ENCODE data around the gene RAB7A. TPM values are rescaled to one million over a fixed set of nuclear protein-coding genes. Genes with fewer than 3 reads are reported as not detected.

Gene RAB7A
- total RNA-seq, 2 experiments from 2014 or later: 226 to 264 TPM

- no peak overlapping the region for H3K27ac Mint-ChIP-seq
- ChIA-PET POLR2A (no interaction called here), CTCF (no interaction called here)
- peaks cover 27% of the 10 kb centered on the region for H3K36me3 Mint-ChIP-seq (ENCODE audit: low read depth)
- H3K9me3 Mint-ChIP-seq: peaks cover 34% of the 10 kb centered on the region
- DNase-seq: no peak
- H3K4me3 Mint-ChIP-seq: no peak overlapping the region
- no peaks in the 10 kb centered on the region for H3K4me1 Mint-ChIP-seq
- H3K27me3 Mint-ChIP-seq: no peaks in the 10 kb centered on the region
These were observed 135.5 kb downstream of the RAB7A start for GRCh38 chr3:128861491-128861890.

GRCh38 chr3:128863560-128863959, 137.6 kb downstream of the RAB7A start:
- H3K27me3 Mint-ChIP-seq: no peaks in the 10 kb centered on the region
- no peaks in the 10 kb centered on the region for H3K4me1 Mint-ChIP-seq
- ChIA-PET POLR2A (no interaction called here), CTCF (interaction anchor here (0.9 kb wide), 1 partner anchor 20 kb away, joined by 8 read pairs; no protein-coding TSS in a partner anchor)
- H3K9me3 Mint-ChIP-seq: peaks cover 27% of the 10 kb centered on the region
- no peak for DNase-seq
- peaks cover 24% of the 10 kb centered on the region for H3K36me3 Mint-ChIP-seq (ENCODE audit: low read depth)
- H3K27ac Mint-ChIP-seq: no peak overlapping the region
- no peak overlapping the region for H3K4me3 Mint-ChIP-seq

Other genes with a start within 250 kb of the RAB7A start
- gene GATA2, start 233.0 kb upstream of the RAB7A start, total RNA-seq: not detected
- gene RPN1, start 75.4 kb upstream of the RAB7A start, total RNA-seq: 100 to 1,000 TPM; 164 to 177 TPM
- 10 to 100 TPM; 74.7 to 77.4 TPM for gene ACAD9, start 153.4 kb downstream of the RAB7A start, total RNA-seq

All from activated CD4-positive, alpha-beta T cell treated with anti-CD3 and anti-CD28 coated beads, Interleukin-2, amount 10 ng/mL, durations not matched to agents 7 days and 5 days (primary cell).